Testis (tissue), 3 donors: ENCODE data around the gene NPAS3. TPM values are rescaled to one million over a fixed set of nuclear protein-coding genes. Genes with fewer than 3 reads are reported as not detected.

Experiments
- DNase-seq: peaks from one replicate; pipeline ENCODE4 v3.0.0-alpha.2; 2019
- H3K27ac ChIP-seq, 2 donors: fragments of 200-600 bp; sonication (generic); one replicate each; pipeline ENCODE4 v1.5.1; 2019
- H3K27me3 ChIP-seq: fragments of 200-600 bp; sonication (generic); one replicate; pipeline ENCODE4 v1.5.1; 2019
- H3K36me3 ChIP-seq: fragments of 200-600 bp; sonication (generic); one replicate; pipeline ENCODE4 v1.5.1; 2017; ENCODE audit warnings: low read depth; ENCODE audit errors: missing control alignments
- H3K4me1 ChIP-seq: fragments of 200-600 bp; sonication (generic); one replicate; pipeline ENCODE4 v1.5.1; 2019
- H3K4me3 ChIP-seq, 2 donors: fragments of 200-600 bp; sonication (generic); one replicate each; pipeline ENCODE4 v1.5.1; 2017 to 2019
- H3K9me3 ChIP-seq: fragments of 200-600 bp; sonication (generic); one replicate; pipeline ENCODE4 v1.5.1; 2017
- CTCF ChIP-seq, 3 experiments: fragments of 450-650 bp in 2 of 3; fragments of 200-600 bp in 1 of 3; sonication (generic) in 1 of 3; IDR thresholded peaks; one replicate each; pipeline ENCODE4 v1.5.1; 2016 to 2019; ENCODE audit warnings: antibody characterized with exemption in 3 of 3, mild to moderate bottlenecking in 2 of 3, moderate library complexity in 1 of 3
- POLR2A ChIP-seq: fragments of 450-650 bp; IDR thresholded peaks from one replicate; pipeline ENCODE4 v1.6.1; 2017; ENCODE audit warnings: antibody characterized with exemption, mild to moderate bottlenecking, moderate library complexity
- WGBS, 2 donors: methylation state at CpG; one replicate each; pipeline ENCODE4 v1.1.5; 2018; 5-methylcytosine and 5-hydroxymethylcytosine counted together
- intact Hi-C: fragments of 100-400 bp; cut with DNase I; formaldehyde crosslinking; loops from one replicate; pipeline ENCODE4 v1.15.1; 2023; ENCODE audit warnings: low total_unique reads
- polyA plus RNA-seq: library from polyadenylated mRNA; stranded (reverse); fragments of 350-450 nt; fragmentation: Illumina TruSeq; extraction: RNeasy Lipid Tissue Mini Kit (QIAGEN cat#74804); gene quantifications from one replicate; pipeline ENCODE4 v1.2.3, GENCODE V29; 2014; ENCODE audit warnings: low read depth, low replicate concordance; ENCODE audit not compliant: insufficient read depth
- total RNA-seq, 2 donors: library from RNA; depleted of rRNA; stranded (reverse); fragments of >200 nt; gene quantifications; one replicate each; pipeline ENCODE4 v1.2.3, GENCODE V29; 2016

NPAS3 gene
- total and polyA plus RNA-seq, 3 donors from 2014 or later = 1.1 to 3.7 (median 1.8) TPM

GRCh38 chr14:32996343-32996742 lies 57.7 kb downstream of the NPAS3 start:
- TF ChIP-seq POLR2A (no peak), CTCF (IDR thresholded peaks at IDR 0.05) (no peak)

GRCh38 chr14:32998433-32998832 lies 59.8 kb downstream of the NPAS3 start:
- no peaks in the 10 kb centered on the region for H3K9me3 ChIP-seq
- no peak for DNase-seq
- no peaks in the 10 kb centered on the region for H3K4me1 ChIP-seq
- peak in 2 of 3 experiments; percentile 32 to 34 for TF ChIP-seq CTCF (IDR thresholded peaks at IDR 0.05)
- TF ChIP-seq POLR2A = no peak
- no peaks in the 10 kb centered on the region for H3K27me3 ChIP-seq
- H3K27ac ChIP-seq = no peak overlapping the region
- H3K36me3 ChIP-seq = no peaks in the 10 kb centered on the region
- no peak overlapping the region for H3K4me3 ChIP-seq
- intact Hi-C loops = no loop called here

More at GRCh38 chr14:32996343-32996742, 57.7 kb downstream of the NPAS3 start:
- no peaks in the 10 kb centered on the region for H3K9me3 ChIP-seq
- no peak overlapping the region for H3K4me3 ChIP-seq
- no peaks in the 10 kb centered on the region for H3K27me3 ChIP-seq
- no peaks in the 10 kb centered on the region for H3K36me3 ChIP-seq
- H3K27ac ChIP-seq = no peak overlapping the region
- DNase-seq = no peak
- WGBS, 2 donors = 85 to 100% methylated on average over 3 of the region's 3 CpGs
- intact Hi-C loops = no loop called here
- no peaks in the 10 kb centered on the region for H3K4me1 ChIP-seq

GRCh38 chr14:33009673-33010072 lies 71.0 kb downstream of the NPAS3 start:
- DNase-seq = no peak
- H3K27ac ChIP-seq = no peak overlapping the region
- no peaks in the 10 kb centered on the region for H3K9me3 ChIP-seq
- H3K4me3 ChIP-seq = no peak overlapping the region
- TF ChIP-seq CTCF (IDR thresholded peaks at IDR 0.05) (no peak), POLR2A (no peak)
- 90 to 97% methylated on average over 3 of the region's 3 CpGs for WGBS, 2 donors
- no peaks in the 10 kb centered on the region for H3K4me1 ChIP-seq
- intact Hi-C loops = no loop called here
- no peaks in the 10 kb centered on the region for H3K27me3 ChIP-seq
- no peaks in the 10 kb centered on the region for H3K36me3 ChIP-seq

GRCh38 chr14:33010495-33010894 lies 71.8 kb downstream of the NPAS3 start:
- no peak overlapping the region for H3K27ac ChIP-seq
- TF ChIP-seq CTCF (IDR thresholded peaks at IDR 0.05) (no peak), POLR2A (no peak)
- no peak for DNase-seq
- intact Hi-C loops = no loop called here
- H3K36me3 ChIP-seq = no peaks in the 10 kb centered on the region
- WGBS, 2 donors = 92 to 95% methylated on average over 3 of the region's 3 CpGs
- no peak overlapping the region for H3K4me3 ChIP-seq
- no peaks in the 10 kb centered on the region for H3K27me3 ChIP-seq
- H3K9me3 ChIP-seq = no peaks in the 10 kb centered on the region
- H3K4me1 ChIP-seq = no peaks in the 10 kb centered on the region

- Histone ChIP-seq H3K4me3 (no peak overlapping the region), H3K27me3 (no peaks in the 10 kb centered on the region), H3K36me3 (no peaks in the 10 kb centered on the region), H3K27ac (no peak overlapping the region), H3K9me3 (no peaks in the 10 kb centered on the region), H3K4me1 (no peaks in the 10 kb centered on the region)
- DNase-seq = no peak
- WGBS, 2 donors = 94 to 96% methylated on average over 4 of the region's 4 CpGs
- TF ChIP-seq POLR2A (no peak), CTCF (IDR thresholded peaks at IDR 0.05) (no peak)
- intact Hi-C loops = no loop called here
These were observed 76.0 kb downstream of the NPAS3 start for GRCh38 chr14:33014710-33015109.
